ENCODE data around the gene ELMO1.

The ELMO1 gene

GRCh38 chr7:37119296-37119860 lies 329.3 kb downstream of the ELMO1 start:
- DNase-seq (ENCODE audit: low spot score): no peak

GRCh38 chr7:37118004-37118403 lies 330.7 kb downstream of the ELMO1 start:
- no peak for DNase-seq (ENCODE audit: low spot score)

- no peak for DNase-seq (ENCODE audit: low spot score)
These were observed 331.4 kb downstream of the ELMO1 start for GRCh38 chr7:37117292-37117691.

DNA sequence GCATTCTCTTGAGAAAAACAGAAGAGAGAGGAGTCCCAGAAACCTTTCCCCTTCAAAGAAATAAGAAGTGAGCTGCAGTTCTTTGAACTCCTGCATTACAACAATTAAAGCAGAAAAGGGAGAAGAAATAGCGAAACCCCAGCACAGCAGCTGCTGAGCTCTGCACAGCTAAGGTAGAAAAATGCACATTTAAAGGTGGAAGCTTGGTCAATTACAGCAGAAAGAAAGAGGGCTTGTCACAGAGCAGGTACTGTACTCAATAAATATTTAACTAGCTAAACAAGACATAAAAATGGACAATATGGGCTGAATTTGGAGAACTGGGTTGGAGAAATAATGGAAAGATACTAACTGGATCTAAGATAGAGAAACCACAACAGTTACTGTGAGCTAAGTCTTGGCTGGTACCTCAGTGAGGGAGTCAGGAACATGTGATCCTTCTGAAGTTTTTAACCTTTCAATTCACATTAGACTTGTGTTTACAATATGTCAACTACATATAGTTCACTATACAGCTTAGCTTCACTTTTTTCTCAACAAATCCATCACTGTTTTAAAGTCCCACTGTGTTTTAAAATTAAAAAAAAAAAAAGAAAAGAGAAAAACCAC lies 332.5 kb downstream of the ELMO1 start:
- no peak for DNase-seq (ENCODE audit: low spot score)

- peak; percentile 23 for DNase-seq (ENCODE audit: low spot score)
These were observed 334.9 kb downstream of the ELMO1 start for GRCh38 chr7:37113661-37114355.

DNA sequence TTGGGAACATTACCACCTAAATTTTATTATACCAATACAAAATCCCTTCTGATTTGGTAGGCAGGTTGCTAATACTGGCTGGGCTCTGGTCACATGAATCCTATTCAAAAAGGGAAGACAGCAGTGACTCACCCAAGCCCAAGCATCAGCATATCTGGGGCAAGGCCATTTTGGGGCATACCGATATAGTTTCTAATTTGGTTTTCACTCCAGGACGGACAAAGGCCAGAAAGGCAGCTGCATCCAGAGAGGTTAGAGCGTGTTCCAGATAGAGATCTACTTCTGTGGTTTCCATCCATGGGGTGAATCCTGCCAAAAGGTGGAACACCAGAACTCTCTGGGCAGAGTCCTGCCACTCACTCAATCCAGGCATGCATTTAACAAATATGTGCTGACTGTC lies 335.8 kb downstream of the ELMO1 start:
- DNase-seq (ENCODE audit: low spot score): no peak

- DNase-seq (ENCODE audit: low spot score): no peak
These were observed 336.4 kb downstream of the ELMO1 start for GRCh38 chr7:37112218-37112617.

DNA sequence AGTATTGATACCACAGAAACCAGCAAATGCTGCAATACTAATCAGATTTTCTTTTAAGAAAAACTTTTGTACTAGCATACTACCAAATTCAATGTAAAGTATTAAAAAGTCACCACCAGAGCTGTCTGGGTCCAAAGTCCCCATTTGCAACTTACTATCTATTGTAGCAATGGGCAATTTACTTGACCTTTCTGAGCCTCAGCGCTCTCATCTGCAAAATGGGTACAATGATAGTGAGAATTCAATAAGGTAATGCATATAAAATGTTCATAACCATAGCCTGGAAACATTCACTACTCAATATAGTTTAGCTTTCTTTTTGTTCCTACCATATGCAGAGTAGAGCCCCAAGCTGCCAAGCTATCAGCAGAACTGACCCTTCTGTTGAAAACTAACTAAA lies 337.2 kb downstream of the ELMO1 start:
- no peak for DNase-seq (ENCODE audit: low spot score)

GRCh38 chr7:37110660-37111424 lies 337.8 kb downstream of the ELMO1 start:
- DNase-seq (ENCODE audit: low spot score): no peak

- DNase-seq (ENCODE audit: low spot score): no peak
These were observed 338.8 kb downstream of the ELMO1 start for GRCh38 chr7:37109843-37110242.

GRCh38 chr7:37109016-37109683 lies 339.5 kb downstream of the ELMO1 start:
- no peak for DNase-seq (ENCODE audit: low spot score)

- no peak for DNase-seq (ENCODE audit: low spot score)
These were observed 340.0 kb downstream of the ELMO1 start for GRCh38 chr7:37108615-37109014.

DNA sequence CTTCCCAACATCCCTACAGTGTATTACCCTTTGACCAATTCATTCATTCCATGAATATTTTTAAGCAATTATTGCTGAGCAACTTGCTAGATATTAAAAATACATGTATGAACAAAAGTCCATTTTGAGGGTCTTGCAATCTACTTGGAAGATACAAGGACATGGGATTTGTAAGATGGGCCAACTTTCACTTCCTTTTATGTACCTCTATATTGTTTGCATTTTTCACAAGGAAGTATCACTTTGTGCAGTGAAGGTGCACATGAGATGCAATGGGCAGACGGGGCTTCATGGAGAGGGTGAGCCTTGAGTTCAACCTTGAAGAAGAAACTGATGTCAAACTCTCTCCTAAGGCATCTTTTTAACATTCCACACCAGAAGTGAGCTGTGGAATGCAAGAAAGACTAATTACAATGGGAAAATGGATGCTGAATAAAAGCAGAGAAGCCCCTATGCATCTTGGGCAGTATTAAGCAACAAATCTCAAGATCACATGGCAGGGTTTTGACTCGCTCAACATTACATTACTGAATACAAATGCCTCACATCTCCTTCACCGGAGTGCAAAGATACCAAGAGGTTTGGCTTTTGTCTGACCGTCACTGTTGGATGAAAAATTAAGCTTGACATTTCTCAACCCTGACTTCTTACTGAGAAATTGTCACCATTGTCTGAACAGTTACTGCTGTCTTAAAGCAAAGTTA lies 341.5 kb downstream of the ELMO1 start:
- no peak for DNase-seq (ENCODE audit: low spot score)

- DNase-seq (ENCODE audit: low spot score): no peak
These were observed 342.9 kb downstream of the ELMO1 start for GRCh38 chr7:37105762-37106161.

- no peak for DNase-seq (ENCODE audit: low spot score)
These were observed 343.7 kb downstream of the ELMO1 start for GRCh38 chr7:37104822-37105518.

DNA sequence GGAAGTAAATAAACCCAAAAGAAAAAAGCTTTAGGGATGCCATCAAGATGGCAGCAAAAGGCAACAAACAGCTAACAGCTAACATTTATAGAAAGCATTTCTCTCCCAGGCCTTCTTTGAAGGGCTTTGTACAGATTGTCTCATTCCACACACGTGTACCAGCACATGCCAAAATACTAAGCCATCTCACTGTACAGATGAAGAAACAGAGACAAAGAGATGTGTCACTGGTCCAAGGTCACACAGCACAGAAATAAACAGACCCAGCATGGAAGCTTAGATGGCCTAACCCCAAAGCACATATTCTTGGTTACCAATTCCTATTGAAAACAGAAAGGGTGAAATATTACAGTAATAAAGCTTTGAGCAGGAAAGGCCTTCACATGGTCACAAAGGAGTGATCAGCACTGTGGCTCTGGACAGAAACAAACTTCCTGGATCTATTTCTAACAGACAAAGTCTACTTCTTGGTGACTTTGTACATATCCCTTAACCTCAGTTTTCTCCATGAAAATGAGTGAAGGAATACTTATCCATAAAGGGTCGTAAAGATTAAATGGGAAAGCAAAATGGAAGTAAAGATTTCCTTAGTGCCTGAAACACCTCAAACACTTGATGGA lies 346.0 kb downstream of the ELMO1 start:
- no peak for DNase-seq (ENCODE audit: low spot score)

DNA sequence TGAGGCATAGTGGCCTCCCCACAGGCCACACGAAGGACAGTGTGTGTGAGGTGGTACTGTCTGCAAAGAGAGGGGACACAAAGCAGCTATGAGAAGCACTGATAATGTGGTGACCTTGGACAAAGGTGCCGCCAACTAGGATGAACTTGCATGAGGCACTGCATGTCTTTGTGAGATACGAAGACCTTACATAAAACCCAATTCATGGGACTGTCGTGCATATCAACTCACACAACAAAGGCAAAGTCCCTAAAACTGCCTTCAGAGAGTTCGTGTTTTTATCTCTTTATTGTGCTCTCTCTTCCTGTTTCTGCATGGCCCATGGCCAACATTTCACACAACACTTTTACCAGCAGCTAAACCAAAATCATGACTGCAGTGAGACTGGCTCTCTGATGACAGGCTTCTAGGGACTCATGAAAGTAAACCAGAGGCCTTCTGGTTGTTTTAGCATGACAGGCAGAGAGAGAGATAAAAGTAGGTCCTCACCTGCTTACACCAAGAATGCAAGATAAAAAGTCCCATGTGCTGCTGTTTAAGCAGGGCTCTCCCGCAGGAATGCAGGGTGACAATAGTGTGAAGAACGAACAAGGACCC lies 347.8 kb downstream of the ELMO1 start:
- DNase-seq (ENCODE audit: low spot score): no peak

- DNase-seq (ENCODE audit: low spot score): no peak
These were observed 349.9 kb downstream of the ELMO1 start for GRCh38 chr7:37098762-37099161.

- DNase-seq (ENCODE audit: low spot score): no peak
These were observed 350.7 kb downstream of the ELMO1 start for GRCh38 chr7:37097983-37098382.

DNA sequence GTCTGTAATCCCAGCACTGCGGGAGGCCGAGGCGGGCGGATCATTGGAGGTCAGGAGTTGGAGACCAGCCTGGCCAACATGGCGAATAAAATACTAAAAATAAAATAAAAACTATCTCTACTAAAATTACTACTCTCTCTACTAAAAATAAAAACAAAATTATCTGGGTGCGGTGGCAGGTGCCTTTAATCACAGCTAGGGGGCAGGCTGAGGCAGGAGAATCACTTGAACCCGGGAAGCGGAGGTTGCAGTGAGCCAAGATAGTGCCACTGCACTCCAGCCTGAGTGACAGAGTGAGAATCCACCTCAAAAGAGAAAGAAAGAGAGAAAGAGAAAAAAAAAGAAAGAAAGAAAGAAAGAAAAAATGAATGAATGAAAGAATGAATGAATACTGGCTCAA lies 351.4 kb downstream of the ELMO1 start:
- no peak for DNase-seq (ENCODE audit: low spot score)

All from RKO (cell line).